Measurements from ENCODE around the gene OR8B8. TPM values are rescaled to one million over a fixed set of nuclear protein-coding genes. Genes with fewer than 3 reads are reported as not detected.
A peak's percentile ranks its signal among the peaks of the same experiment; 100 is the strongest.
"Not testable (repeated sequence)": the region's sequence is repeated elsewhere in the genome, so short reads cannot be mapped to it uniquely, and the experiment has no call there.

The OR8B8 gene
- total RNA-seq, 2 donors from 2014 or later, result not detected

DNA sequence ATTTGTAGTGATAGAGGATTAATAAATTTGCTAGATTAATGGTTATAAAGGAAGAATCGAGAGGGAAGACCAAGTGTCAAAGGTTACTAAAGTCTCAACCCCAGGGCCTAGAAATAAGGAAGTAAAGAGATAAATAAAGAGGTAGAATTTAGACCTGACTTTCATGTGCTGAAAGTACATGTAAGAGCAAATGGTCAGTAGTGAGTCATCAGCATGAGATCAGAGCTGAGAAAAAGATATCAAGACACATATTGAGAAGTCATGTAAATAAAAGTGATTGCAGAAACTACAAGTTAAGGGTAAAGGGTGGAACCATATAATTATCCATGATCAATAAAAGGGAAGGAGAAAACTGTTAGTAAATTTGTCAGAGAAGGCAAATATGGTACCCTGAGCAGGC, 1.4 kb upstream of the OR8B8 start:
- no peak for DNase-seq
- ATAC-seq, result no peak
- intact Hi-C loops (cut with DNase I, micrococcal nuclease), result no loop called here

DNA sequence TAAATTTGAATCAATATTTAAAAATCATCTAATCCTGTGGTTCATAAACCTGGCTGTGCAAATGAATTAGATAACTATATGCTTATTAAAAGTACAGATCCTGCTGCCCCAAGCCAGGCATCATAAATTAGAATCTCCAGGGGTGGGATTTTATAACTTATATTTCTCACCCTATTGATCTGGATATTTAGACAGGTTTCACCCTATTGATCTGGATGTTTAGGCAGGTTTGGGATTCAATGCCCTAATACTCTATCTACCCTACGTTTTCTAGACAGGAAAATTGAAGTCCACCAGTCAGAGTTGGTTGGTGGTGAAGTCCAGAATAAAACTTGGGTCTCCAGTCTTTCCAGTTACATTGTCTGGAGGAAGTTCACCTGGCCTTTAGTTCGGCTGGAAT, 2.6 kb downstream of the OR8B8 start:
- intact Hi-C loops (cut with DNase I, micrococcal nuclease), result no loop called here
- ATAC-seq (no peak), DNase-seq (no peak)

DNA sequence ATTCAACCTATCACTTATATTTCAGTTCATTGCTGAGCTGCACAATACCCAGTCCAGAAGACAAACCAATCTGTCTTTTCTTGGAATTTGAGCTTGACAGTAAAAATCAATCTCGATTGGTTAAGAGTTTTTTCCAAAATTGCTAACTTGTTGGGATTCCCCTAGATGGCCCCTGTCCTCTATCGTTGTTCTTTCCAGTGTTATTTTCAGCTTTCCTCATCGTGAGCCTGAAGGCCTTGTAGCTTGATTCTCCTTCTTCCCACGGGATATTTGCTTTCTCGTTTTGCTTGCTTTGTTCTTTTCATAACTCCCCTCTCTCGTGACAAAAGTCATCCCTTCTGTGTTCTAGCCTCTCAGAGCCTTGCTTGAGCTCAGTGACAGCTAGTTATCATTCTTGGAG, 3.1 kb downstream of the OR8B8 start:
- no peak for DNase-seq
- ATAC-seq, result no peak
- intact Hi-C loops (cut with DNase I, micrococcal nuclease), result no loop called here

GRCh38 chr11:124441519-124441918, 4.0 kb downstream of the OR8B8 start:
- intact Hi-C loops (cut with DNase I, micrococcal nuclease), result no loop called here
- DNase-seq (no peak), ATAC-seq (no peak)

GRCh38 chr11:124441081-124441480, 4.4 kb downstream of the OR8B8 start:
- intact Hi-C loops (cut with DNase I, micrococcal nuclease), result no loop called here

DNA sequence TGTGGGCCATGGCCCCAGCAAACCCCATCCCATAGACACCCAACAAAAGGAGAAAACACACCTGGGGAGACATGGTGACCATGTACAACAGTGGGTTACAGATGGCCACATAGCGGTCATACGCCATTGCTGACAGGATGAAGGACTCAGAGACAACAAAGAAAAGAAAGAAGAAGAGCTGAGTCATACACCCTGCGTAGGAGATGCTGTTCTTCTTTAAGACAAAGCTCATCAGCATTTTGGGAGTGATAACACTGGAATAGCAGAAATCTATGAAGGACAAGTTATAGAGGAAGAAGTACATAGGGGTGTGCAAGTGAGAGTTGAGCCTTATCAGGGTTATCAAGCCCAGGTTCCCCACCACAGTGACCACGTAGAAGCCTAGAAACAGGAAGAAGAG, 4.9 kb downstream of the OR8B8 start:
- no peak for DNase-seq
- intact Hi-C loops (cut with DNase I, micrococcal nuclease), result no loop called here
- ATAC-seq, result no peak

More at GRCh38 chr11:124441081-124441480, 4.4 kb downstream of the OR8B8 start:
- no peak for DNase-seq
- ATAC-seq, result no peak

DNA sequence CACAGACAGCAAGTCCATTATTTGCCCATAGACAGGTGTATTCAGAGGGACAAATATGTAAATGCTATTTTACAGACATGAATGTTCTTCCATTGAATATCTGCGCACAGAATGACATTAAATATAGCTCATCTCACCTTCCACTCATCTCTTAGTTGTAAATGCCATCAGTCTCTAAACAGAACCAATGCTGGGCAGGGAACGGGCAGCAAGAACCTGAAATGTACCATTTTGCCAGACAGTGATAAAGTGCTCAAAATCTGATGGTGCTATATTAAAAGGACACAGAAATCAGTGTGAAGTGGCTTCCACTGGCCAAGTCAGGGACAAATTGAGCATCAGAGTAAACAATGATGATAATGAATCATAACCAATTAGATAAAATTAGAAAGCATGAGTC, 10.8 kb downstream of the OR8B8 start:
- no peak for DNase-seq
- intact Hi-C loops (cut with DNase I, micrococcal nuclease), result no loop called here
- ATAC-seq, result no peak

DNA sequence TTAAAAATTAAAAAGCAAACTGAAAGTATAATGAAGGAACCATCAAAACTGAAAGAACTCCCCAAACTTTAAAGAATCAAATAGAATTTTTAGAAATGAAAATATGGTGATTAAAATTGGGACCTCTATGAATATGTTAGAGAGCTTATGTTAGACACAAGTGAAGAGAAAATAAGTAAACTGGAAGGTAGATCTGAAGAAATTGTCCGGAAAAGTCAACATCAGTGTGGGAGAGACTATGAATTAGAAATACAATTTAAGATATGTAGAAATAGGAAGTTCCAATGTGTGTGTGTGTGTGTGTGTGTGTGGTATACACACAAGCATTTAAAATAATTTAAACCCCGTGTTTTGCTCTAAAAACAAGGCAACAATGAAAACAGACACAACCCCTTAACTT, 15.9 kb downstream of the OR8B8 start:
- no peak for DNase-seq
- intact Hi-C loops (cut with DNase I, micrococcal nuclease), result no loop called here
- no peak for ATAC-seq

GRCh38 chr11:124424384-124424921, 21.0 kb downstream of the OR8B8 start, which contains the start of gene OR8B4:
Gene OR8B4, minus strand, starts transcription at chr11:124424871. Its CDS starts 0 bp downstream, at chr11:124424871.
- ATAC-seq, result no peak
- no peak for DNase-seq
- intact Hi-C loops (cut with DNase I, micrococcal nuclease), result no loop called here

- intact Hi-C loops (cut with DNase I, micrococcal nuclease), result no loop called here
- DNase-seq (no peak), ATAC-seq (no peak)
These were observed 24.5 kb downstream of the OR8B8 start for GRCh38 chr11:124421043-124421442.

GRCh38 chr11:124415356-124415923, 30.1 kb downstream of the OR8B8 start:
- intact Hi-C loops (cut with DNase I, micrococcal nuclease), result loop anchor here in 1 of 2 donors (10.0 kb wide), 1 partner anchor 169 kb away; no protein-coding TSS in a partner anchor
- DNase-seq, result no peak
- no peak for ATAC-seq

DNA sequence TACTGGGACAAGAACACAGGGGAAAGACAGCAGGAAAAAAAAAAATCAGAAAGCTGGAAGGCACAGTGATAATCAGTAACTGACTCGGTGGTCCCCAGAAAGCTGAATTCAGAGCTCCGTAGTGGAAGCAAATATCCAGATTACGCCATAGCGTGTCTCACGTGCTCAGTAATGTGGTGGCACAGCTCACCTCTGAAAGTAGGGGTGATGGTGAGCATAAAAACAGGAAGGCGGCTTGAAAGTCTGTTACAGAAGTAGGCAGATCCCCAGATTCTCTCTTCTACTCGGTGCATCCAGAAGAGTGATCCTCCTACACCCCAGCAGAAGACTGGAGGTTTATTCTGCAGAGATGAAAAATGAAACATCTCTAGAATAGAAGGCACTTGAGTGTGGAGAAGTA, 35.6 kb downstream of the OR8B8 start:
- DNase-seq (no peak), ATAC-seq (no peak)
- intact Hi-C loops (cut with DNase I, micrococcal nuclease), result loop anchor here in 1 of 2 donors (10.0 kb wide), 1 partner anchor 175 kb away; no protein-coding TSS in a partner anchor

DNA sequence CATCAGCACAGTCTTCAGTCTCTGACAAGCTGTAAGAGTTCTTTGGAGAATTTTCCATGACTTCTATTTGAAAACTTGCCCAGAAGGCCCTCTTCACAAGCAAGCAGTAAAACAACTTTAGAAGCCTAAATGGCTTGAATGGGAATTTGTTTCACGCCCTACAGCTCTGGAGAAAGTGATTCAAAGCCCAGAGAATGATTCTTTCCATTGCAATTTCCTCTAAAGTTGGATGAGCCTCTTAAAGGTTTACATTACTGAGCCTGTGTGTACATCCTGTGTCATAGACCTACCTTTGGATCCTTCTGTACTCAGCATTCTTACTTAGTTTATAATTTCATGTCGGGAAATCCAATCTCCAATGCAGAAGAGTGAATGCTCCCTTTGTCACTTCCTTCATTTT, 39.9 kb downstream of the OR8B8 start:
- DNase-seq (no peak), ATAC-seq (no peak)
- intact Hi-C loops (cut with DNase I, micrococcal nuclease), result no loop called here

- ATAC-seq; intact Hi-C loops (cut with DNase I, micrococcal nuclease); DNase-seq: not testable (repeated sequence)
These were observed 42.3 kb downstream of the OR8B8 start for GRCh38 chr11:124403186-124403585.

DNA sequence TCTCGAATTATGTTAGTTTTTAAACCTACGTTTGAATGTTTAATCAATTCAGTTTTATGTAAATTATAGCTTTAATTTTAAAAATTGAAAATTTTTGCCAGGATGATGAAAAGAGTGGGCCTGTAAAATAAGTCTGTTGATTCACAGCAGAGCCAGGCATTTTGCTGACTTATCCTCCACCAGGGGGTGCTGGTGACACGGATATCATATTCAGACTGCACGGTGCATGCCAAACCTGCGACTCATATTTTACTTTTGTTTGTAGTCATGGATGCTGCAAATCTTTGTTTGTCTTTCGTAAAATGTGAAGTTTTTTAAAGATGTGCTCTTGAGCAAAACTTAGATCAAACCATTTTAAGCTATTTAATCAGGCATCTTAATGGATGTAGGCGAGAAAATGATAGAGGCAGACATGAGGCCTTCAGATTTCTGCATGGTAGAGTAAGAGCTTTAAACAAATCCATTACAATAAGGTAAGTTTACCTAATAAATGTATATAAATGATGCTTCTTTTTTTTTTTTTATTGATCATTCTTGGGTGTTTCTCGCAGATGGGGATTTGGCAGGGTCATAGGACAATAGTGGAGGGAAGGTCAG, 43.1 kb downstream of the OR8B8 start:
- DNase-seq (peak in 1 of 2 donors; percentile 68), ATAC-seq (peak; percentile 63)

DNA sequence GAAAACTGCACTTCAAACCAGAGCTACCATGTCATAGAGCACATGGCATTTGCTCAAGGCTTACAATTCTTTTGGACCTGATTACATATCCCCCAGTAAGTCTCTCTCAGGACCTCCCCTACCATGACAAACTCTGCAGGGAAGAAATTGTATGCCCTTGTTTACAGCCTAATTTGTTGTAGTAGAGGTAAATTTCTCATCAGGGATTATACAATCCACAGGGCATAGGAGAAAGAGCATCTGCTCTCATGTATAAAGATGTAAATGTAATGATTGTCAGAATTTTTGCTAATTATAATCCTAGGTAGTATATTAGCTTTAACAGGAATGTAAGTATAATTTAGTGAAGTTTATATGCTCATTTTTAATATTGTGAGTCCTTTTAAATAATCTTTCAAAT, 46.6 kb downstream of the OR8B8 start, which contains the start of gene OR8B3:
Gene OR8B3, minus strand, starts transcription at position 101 of the 400 bp plus-strand sequence. CDS start 1,673 bp downstream, outside the sequence.
- intact Hi-C loops (cut with DNase I, micrococcal nuclease), result no loop called here
- no peak for ATAC-seq
- no peak for DNase-seq

More for the DNA sequence above, 43.1 kb downstream of the OR8B8 start:
- intact Hi-C loops (cut with DNase I, micrococcal nuclease), result no loop called here

GRCh38 chr11:124396847-124397246, 48.6 kb downstream of the OR8B8 start:
- DNase-seq; ATAC-seq; intact Hi-C loops (cut with DNase I, micrococcal nuclease): not testable (repeated sequence)

DNA sequence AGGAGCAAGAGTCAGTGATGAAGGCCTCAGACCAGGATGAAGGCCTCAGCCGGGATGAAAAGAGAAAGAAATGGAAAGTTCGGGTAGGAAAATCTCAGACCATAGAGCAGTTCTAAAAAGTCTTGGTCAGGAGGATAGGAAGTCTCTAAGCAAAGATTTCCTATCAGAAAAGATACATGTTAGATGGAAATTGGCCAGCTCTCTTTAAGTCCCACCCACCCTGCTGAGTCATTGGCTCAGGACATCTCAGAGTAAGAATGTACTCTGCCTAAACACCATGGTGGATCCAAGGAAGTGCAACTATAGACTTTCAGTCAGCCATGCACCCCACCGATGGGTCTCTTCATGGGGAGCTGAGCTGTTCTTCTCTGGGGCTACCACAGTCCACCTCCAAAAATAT, 51.1 kb downstream of the OR8B8 start:
- intact Hi-C loops (cut with DNase I, micrococcal nuclease), result no loop called here
- no peak for DNase-seq
- no peak for ATAC-seq

Measured in left colon (tissue), 2 donors.